ENCODE data around the gene PPM1L. TPM values are rescaled to one million over a fixed set of nuclear protein-coding genes. Genes with fewer than 3 reads are reported as not detected.

The PPM1L gene
- total RNA-seq, 2 donors from 2014 or later: 7.6 to 13.7 TPM

GRCh38 chr3:161067335-161067734 lies 311.3 kb downstream of the PPM1L start:
- TF ChIP-seq CTCF (IDR thresholded peaks at IDR 0.05): no peak
- TF ChIP-seq POLR2A (IDR thresholded peaks at IDR 0.05): no peak
- Histone ChIP-seq H3K9me3 (no peaks in the 10 kb centered on the region), H3K36me3 (replicated peaks in 1 of 2; ENCODE audit: insufficient read depth in 1 of 2, low read depth in 2 of 2) (no peaks in the 10 kb centered on the region), H3K4me1 (peaks cover 35% of the 10 kb centered on the region), H3K4me3 (no peak overlapping the region), H3K27ac (peak overlapping the region in 1 of 4 donors; percentile 25), H3K27me3 (no peaks in the 10 kb centered on the region)
- ATAC-seq (no peak), DNase-seq (no peak)
- intact Hi-C loops (cut with DNase I): no loop called here
- WGBS, 2 donors: 32 to 54% methylated on average over 1 of the region's 1 CpG

GRCh38 chr3:161069511-161070251 lies 313.6 kb downstream of the PPM1L start:
- TF ChIP-seq CTCF (IDR thresholded peaks at IDR 0.05) (peak in 2 of 7 experiments; percentile 3 to 5), POLR2A (IDR thresholded peaks at IDR 0.05) (peak in 1 of 3 donors; percentile 30)
- intact Hi-C loops (cut with DNase I): no loop called here
- DNase-seq (peak; percentile 66 to 84 (median 79)), ATAC-seq (peak; percentile 94)
- Histone ChIP-seq H3K36me3 (replicated peaks in 1 of 2; ENCODE audit: insufficient read depth in 1 of 2, low read depth in 2 of 2) (no peaks in the 10 kb centered on the region), H3K4me3 (no peak overlapping the region), H3K27ac (peak overlapping the region; percentile 72 to 82 (median 77)), H3K4me1 (peaks cover 35% of the 10 kb centered on the region), H3K9me3 (no peaks in the 10 kb centered on the region), H3K27me3 (no peaks in the 10 kb centered on the region)
- WGBS, 2 donors: 31 to 52% methylated on average over 5 of the region's 5 CpGs

GRCh38 chr3:161070252-161070930 lies 314.4 kb downstream of the PPM1L start:
- intact Hi-C loops (cut with DNase I): no loop called here
- TF ChIP-seq POLR2A (IDR thresholded peaks at IDR 0.05) (no peak), CTCF (IDR thresholded peaks at IDR 0.05) (no peak)

GRCh38 chr3:161070980-161071663 lies 315.1 kb downstream of the PPM1L start:
- 72 to 73% methylated on average over 6 of the region's 6 CpGs for WGBS, 2 donors
- Histone ChIP-seq H3K36me3 (replicated peaks in 1 of 2; ENCODE audit: insufficient read depth in 1 of 2, low read depth in 2 of 2) (no peaks in the 10 kb centered on the region), H3K27me3 (no peaks in the 10 kb centered on the region), H3K9me3 (no peaks in the 10 kb centered on the region), H3K4me3 (no peak overlapping the region), H3K27ac (peak overlapping the region; percentile 72 to 82 (median 77)), H3K4me1 (peaks cover 35% of the 10 kb centered on the region)
- no peak for ATAC-seq
- no peak for TF ChIP-seq POLR2A (IDR thresholded peaks at IDR 0.05)
- TF ChIP-seq CTCF (IDR thresholded peaks at IDR 0.05): no peak
- intact Hi-C loops (cut with DNase I): no loop called here
- no peak for DNase-seq

More at GRCh38 chr3:161070252-161070930, 314.4 kb downstream of the PPM1L start:
- WGBS, 2 donors: 53 to 61% methylated on average over 9 of the region's 9 CpGs
- H3K4me3 ChIP-seq: no peak overlapping the region
- DNase-seq (peak in 2 of 4 donors; percentile 8 to 24), ATAC-seq (peak; percentile 25)
- H3K27ac ChIP-seq: peak overlapping the region; percentile 72 to 82 (median 77)
- no peaks in the 10 kb centered on the region for H3K9me3 ChIP-seq
- H3K4me1 ChIP-seq: peaks cover 35% of the 10 kb centered on the region
- no peaks in the 10 kb centered on the region for H3K27me3 ChIP-seq
- H3K36me3 ChIP-seq (replicated peaks in 1 of 2; ENCODE audit: insufficient read depth in 1 of 2, low read depth in 2 of 2): no peaks in the 10 kb centered on the region
